Measurements from ENCODE around the gene NQO2.

DNA sequence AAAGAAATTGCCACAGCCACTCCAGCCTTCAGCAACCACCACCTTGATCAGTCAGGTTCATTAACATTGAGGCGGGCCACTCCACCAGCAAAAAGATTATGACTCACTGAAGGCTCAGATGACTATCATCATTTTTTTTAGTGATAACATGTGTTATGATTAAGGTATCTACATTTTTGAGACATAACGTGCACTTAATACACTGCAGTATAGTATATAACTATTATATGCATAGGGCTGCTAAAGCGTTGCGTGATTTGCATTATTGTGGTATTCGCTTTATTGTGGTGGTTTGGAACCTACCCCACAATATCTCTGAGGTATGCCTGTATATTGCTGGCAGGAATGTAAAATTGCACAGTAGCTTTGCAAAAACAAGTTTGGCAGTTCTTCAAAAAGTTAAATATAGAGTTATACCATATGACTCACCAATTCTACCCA is 61.8 kb downstream of the NQO2 start:
- no peak for TF ChIP-seq POLR2A (IDR thresholded peaks at IDR 0.05)
- TF ChIP-seq, protein P1, sequence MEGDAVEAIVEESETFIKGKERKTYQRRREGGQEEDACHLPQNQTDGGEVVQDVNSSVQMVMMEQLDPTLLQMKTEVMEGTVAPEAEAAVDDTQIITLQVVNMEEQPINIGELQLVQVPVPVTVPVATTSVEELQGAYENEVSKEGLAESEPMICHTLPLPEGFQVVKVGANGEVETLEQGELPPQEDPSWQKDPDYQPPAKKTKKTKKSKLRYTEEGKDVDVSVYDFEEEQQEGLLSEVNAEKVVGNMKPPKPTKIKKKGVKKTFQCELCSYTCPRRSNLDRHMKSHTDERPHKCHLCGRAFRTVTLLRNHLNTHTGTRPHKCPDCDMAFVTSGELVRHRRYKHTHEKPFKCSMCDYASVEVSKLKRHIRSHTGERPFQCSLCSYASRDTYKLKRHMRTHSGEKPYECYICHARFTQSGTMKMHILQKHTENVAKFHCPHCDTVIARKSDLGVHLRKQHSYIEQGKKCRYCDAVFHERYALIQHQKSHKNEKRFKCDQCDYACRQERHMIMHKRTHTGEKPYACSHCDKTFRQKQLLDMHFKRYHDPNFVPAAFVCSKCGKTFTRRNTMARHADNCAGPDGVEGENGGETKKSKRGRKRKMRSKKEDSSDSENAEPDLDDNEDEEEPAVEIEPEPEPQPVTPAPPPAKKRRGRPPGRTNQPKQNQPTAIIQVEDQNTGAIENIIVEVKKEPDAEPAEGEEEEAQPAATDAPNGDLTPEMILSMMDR (IDR thresholded peaks at IDR 0.05) = no peak
